Measurements from ENCODE around the gene RRP1. TPM values are rescaled to one million over a fixed set of nuclear protein-coding genes. Genes with fewer than 3 reads are reported as not detected.
A peak's percentile ranks its signal among the peaks of the same experiment; 100 is the strongest.

Gene RRP1
- total RNA-seq, 4 donors from 2014 or later, result 19.0 to 25.2 (median 20.8) TPM

DNA sequence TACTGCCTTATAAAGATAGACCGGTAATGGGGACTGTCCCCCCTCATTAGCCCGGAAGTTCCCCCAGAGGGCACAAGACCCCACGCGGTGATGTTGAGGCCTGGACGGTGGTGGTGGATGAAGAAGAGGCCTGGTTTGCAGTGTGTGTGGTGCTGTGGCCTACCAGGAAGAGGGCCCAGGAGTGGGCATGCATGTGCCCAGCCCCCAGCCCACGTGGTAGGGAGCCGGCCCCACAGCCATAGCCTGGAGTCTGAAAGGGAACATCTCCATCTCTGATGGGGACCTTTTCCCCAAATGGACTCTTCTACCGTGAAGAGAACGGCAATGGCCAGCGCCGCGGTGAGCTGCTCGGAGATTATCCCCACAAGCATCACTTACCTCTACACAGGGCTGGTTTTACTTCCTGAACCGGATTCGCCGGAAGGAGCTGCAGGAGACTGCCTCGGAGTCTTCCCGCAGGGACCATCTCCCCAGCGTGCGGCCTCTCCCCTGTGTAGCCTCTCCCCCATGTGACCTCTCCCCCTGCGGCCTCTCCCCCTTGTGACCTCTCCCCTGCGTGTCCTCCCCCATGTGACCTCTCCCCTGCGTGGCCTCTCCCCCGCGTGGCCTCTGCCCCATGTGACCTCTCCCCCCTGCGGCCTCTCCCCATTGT is 20.6 kb downstream of the RRP1 start:
- Histone ChIP-seq H3K9me3 (no peaks in the 10 kb centered on the region), H3K4me3 (no peak overlapping the region), H3K27me3 (no peaks in the 10 kb centered on the region), H3K4me1 (peaks cover 0 to 24% (median 7%) of the 10 kb centered on the region in 3 donors), H3K27ac (no peak overlapping the region), H3K36me3 (peaks cover 0 to 12% of the 10 kb centered on the region in 2 donors)
- ATAC-seq, result no peak
- no peak for TF ChIP-seq CTCF (IDR thresholded peaks at IDR 0.05)
- TF ChIP-seq EP300 (IDR thresholded peaks at IDR 0.05), result no peak
- TF ChIP-seq POLR2AphosphoS5 (IDR thresholded peaks at IDR 0.05), result no peak
- no peak for TF ChIP-seq POLR2A (IDR thresholded peaks at IDR 0.05)
- WGBS, 2 donors (ENCODE audit: low coverage in 1 of 2), result 61 to 70% methylated on average over 12 to 15 of the region's 26 CpGs

GRCh38 chr21:43810505-43811261 is 21.3 kb downstream of the RRP1 start:
- Histone ChIP-seq H3K27ac (no peak overlapping the region), H3K27me3 (no peaks in the 10 kb centered on the region), H3K9me3 (no peaks in the 10 kb centered on the region), H3K4me3 (peak overlapping the region in 1 of 2 donors; percentile 8), H3K36me3 (peaks cover 0 to 12% of the 10 kb centered on the region in 2 donors), H3K4me1 (peaks cover 0 to 24% (median 7%) of the 10 kb centered on the region in 3 donors)
- peak; percentile 77 for ATAC-seq
- WGBS, 2 donors (ENCODE audit: low coverage in 1 of 2), result 20 to 40% methylated on average over 1 to 7 of the region's 23 CpGs
- TF ChIP-seq POLR2A (IDR thresholded peaks at IDR 0.05), result no peak
- TF ChIP-seq POLR2AphosphoS5 (IDR thresholded peaks at IDR 0.05), result no peak
- no peak for TF ChIP-seq EP300 (IDR thresholded peaks at IDR 0.05)
- TF ChIP-seq CTCF (IDR thresholded peaks at IDR 0.05), result peak in 3 of 4 experiments; percentile 93 to 97 (median 94)

GRCh38 chr21:43811262-43812105 is 22.1 kb downstream of the RRP1 start:
- Histone ChIP-seq H3K4me1 (peaks cover 0 to 24% (median 7%) of the 10 kb centered on the region in 3 donors), H3K27me3 (peaks cover 7% of the 10 kb centered on the region), H3K36me3 (peaks cover 0 to 5% of the 10 kb centered on the region in 2 donors), H3K9me3 (no peaks in the 10 kb centered on the region), H3K4me3 (peak overlapping the region in 1 of 2 donors; percentile 18), H3K27ac (no peak overlapping the region)
- WGBS, 2 donors (ENCODE audit: low coverage in 1 of 2), result 68% methylated on average over 2 of the region's 24 CpGs; no CpG with 5 or more reads in 1 of the 2 donors
- TF ChIP-seq POLR2A (IDR thresholded peaks at IDR 0.05) (no peak), EP300 (IDR thresholded peaks at IDR 0.05) (no peak), POLR2AphosphoS5 (IDR thresholded peaks at IDR 0.05) (no peak), CTCF (IDR thresholded peaks at IDR 0.05) (no peak)
- ATAC-seq, result no peak

DNA sequence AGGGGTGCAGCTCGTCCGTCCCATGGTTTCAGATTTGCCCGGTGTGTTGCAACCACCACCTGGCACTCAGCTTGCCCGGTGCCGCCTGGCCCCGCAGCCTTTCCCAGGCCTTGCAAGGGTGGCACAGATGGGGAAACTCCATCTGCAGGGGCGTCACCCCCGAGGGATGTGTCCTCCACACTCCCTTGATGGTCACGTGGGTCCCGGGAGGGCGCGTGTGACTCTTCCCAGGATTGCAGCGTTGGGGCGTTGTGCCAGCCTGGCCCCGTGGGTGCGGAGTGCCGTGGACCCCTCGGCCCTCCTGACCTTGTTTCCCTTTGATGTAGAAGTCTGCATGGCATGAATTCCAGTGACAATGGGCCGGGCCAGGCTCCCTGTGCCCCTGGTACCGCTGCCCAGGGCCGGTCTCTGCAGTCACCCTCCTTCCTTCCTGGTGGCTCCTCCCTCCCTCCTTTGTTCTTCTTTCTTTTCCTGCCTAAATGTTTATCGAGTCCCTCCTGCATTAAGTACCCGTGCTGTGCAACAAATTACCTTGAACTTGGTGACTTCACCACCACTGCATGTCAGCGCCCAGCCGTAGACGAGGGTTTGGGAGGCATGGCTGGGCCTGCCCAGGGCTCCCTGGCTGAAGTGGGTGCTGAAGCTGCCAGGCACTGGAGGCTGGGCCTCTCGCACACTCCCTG is 22.9 kb downstream of the RRP1 start:
- 49% methylated on average over 9 of the region's 27 CpGs; no CpG with 5 or more reads in 1 of the 2 donors for WGBS, 2 donors (ENCODE audit: low coverage in 1 of 2)
- H3K36me3 ChIP-seq, result peaks cover 0 to 5% of the 10 kb centered on the region in 2 donors
- peaks cover 0 to 24% (median 7%) of the 10 kb centered on the region in 3 donors for H3K4me1 ChIP-seq
- peaks cover 15% of the 10 kb centered on the region for H3K27me3 ChIP-seq
- no peak for ATAC-seq
- no peak overlapping the region for H3K27ac ChIP-seq
- TF ChIP-seq POLR2AphosphoS5 (IDR thresholded peaks at IDR 0.05) (no peak), EP300 (IDR thresholded peaks at IDR 0.05) (no peak), POLR2A (IDR thresholded peaks at IDR 0.05) (no peak)
- H3K9me3 ChIP-seq, result no peaks in the 10 kb centered on the region
- H3K4me3 ChIP-seq, result peak overlapping the region in 1 of 2 donors; percentile 18
